HG02970 (cell line): Measurements from ENCODE around the gene GATA3.

Experiments used
- ATAC-seq: cut with Tn5 transposase; IDR thresholded peaks from one replicate; pipeline ENCODE4 v1.9.1; 2021; ENCODE audit warnings: mild to moderate bottlenecking, moderate library complexity, moderate number of reproducible peaks; ENCODE audit not compliant: unreplicated experiment, low FRiP score

GATA3 gene

DNA sequence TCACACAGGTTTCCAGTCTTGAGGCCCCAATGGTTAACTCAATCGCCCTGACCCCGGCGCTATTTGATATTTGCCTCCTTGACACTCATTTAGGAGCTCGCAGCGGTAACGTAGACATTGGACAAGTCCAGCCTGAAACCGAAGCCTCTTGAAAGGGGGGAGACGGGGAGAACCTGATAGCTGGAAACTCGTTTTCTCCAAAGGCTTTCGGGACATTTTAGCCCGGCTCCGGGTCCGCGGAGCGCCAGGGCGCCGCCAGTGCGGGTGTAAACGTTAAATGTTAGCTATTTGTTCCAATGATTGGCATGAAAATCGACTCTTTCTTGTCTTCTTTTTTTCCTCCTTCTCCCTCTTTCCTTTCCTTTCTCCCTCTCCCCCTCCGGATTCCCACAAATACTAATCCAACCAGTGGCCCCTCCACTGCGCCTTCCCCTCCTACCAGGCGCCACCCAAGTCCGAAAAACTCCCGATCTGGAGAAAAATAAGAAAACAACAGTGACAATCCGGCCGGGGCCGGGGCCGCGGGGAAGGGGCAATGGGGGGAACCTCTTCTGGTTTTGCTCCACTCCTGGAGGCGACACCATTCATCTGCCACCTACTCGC, 17.2 kb upstream of the GATA3 start:
- ATAC-seq = no peak

DNA sequence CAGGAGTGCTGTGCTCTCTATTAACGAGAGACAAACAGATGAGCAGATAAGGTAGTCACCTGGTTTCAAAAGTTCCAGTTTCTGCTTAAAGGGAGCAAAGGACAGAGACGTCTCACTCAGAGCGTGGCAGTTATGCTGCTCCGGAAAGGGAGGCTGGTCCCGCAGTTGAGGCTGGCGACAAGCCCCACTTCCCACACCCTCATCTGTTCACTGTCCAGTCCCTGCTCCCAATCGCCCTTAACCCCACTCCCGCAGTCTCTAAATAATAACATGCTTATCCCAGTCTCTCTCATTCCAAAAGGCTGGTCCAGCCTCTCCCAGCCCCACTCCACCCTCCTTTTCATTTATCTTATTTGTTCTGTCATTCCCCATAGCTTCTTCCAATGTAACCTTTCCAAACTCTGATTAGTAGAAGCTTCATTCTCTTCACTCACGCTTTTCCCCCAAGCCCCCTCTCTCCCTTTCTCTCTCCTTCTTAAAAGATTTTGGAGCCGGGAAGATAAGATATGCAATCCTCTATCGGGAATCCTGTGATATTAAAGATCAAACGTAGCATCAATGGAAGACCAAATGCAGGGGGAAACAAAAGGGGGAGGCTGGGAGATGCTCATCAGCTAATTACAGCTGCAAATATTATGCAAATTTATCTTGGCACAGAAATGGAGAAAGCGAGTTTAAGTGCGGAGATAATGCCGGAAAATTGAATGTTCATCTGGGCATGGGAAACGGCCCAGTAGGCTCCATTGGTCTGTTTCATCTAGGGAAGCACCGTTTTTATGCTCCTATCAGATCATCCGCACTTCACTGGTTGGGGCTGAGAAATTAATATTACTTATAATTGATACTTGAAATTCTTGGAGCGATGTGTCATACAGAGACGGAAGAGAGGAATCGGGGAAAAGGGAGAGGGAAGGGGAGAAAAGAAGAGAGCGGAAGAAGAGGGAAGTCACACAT, 16.3 kb upstream of the GATA3 start:
- ATAC-seq = no peak

- no peak for ATAC-seq
Observed at GRCh38 chr10:8039321-8039881, 15.1 kb upstream of the GATA3 start.

GRCh38 chr10:8040651-8041050, 13.8 kb upstream of the GATA3 start:
- ATAC-seq = no peak

DNA sequence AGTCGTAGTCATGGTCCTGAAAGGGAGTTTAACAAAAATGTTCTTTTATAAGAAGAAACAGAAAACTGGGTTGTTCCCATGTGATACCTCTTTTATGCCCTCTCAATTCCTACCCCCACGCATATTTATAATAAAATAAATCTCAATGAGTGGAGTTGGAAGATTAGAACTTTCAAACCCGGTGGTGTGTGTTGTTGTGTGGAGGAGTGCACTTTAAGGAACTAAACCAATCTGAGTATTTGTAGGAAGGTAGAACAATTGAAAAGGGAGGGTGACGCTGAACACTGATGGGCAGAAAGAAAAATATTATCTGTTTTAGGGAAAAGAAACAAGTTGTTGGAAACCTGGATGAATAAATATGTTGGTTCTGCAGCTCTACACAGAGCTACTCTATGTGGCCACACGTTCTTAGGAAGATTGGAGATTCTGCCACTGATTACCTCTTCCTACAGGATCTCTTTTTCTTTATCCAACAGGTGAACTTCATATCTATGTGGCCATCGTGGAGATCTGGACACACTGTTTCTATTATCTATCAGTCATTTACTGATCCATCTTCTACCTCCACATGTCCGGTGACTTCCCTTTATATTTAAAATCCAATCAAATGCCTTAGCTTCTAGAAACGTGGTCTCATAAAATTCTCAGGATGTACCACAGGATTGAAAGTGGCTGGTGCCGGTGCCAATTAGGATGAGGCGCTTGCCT, 13.1 kb upstream of the GATA3 start:
- no peak for ATAC-seq

- ATAC-seq = no peak
Observed at GRCh38 chr10:8041992-8042720, 12.3 kb upstream of the GATA3 start.

DNA sequence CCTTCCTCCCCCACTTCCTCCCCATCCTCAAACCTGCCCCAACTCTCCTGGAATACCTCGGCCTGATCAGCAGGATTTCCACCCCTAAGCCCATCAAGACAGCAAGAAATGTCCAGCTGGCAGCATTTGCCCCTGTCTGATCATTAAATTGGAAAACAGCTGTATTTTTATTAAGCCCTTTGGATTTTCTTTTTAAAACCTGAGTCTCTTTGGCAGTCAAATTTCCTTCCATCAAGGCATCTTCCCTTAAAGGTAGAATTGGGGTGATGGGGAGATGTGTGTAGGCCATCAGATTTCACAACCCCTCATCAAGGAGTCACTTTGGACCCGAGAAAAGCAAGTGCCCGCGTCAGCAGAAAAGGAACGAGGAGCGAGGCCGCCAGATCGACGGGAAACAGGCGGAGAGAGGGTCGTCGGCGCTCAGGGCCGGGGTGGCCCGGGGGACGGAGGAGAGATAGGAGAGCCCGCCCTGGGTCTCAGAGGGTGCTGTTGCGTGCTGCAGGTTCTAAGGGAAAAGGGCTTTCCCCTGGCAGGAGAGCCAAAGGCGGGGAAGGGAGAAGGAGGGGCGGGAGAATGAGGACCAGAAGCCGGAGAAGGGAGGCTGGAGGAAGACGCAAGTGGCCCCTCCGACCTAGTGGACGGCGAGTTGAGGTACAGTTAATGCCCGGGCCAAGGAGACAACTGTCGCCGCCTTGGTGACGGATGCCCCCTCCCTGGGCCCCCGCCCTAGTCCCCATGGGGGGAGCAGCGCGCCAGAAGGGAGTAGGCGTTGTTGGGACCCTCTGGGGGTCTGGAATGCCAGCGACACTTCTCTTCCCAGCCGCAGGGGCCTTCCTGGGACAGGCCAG, 11.5 kb upstream of the GATA3 start:
- no peak for ATAC-seq

- no peak for ATAC-seq
Observed at GRCh38 chr10:8043569-8044306, 10.8 kb upstream of the GATA3 start.

GRCh38 chr10:8044331-8044907, 10.1 kb upstream of the GATA3 start:
- no peak for ATAC-seq

DNA sequence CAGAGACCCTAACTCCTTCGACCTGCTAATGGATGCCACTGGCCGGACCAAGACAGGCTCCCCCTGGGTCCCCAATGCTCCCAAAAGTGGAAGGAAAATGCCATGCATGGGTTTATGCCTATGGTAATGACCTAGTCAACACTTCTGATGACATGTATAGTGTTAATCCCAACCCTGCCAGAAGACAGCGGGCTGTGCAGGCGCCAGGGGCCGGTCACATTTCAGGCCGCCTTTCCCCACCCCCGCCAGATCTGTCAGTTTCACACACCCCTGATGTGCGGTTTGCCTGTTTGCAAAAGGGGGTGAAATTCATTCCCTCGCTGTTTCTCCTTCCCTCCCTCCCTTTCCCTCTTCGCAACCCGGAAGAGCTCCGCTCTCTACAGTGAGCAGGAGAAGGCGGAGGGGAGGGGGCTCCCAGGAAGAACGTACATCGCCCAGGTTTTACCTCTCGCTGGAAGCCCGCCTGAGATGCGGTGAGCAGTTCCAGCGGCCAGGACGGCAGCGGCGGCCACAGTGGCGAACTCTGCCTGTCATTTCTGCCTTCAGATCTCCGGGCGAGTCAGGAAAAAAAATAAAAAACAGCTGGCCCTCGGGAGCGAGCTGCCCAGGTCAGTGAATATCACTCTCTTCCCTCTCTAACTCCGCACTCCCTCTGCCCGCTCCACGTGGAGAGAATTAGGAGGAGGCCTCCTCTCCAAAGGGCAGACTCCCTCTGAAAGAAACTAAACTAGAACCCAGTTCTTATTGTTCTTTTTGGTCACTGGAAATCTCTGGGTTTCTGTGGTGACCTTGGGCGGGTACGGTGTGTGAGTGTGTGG, 9.4 kb upstream of the GATA3 start:
- ATAC-seq = no peak

DNA sequence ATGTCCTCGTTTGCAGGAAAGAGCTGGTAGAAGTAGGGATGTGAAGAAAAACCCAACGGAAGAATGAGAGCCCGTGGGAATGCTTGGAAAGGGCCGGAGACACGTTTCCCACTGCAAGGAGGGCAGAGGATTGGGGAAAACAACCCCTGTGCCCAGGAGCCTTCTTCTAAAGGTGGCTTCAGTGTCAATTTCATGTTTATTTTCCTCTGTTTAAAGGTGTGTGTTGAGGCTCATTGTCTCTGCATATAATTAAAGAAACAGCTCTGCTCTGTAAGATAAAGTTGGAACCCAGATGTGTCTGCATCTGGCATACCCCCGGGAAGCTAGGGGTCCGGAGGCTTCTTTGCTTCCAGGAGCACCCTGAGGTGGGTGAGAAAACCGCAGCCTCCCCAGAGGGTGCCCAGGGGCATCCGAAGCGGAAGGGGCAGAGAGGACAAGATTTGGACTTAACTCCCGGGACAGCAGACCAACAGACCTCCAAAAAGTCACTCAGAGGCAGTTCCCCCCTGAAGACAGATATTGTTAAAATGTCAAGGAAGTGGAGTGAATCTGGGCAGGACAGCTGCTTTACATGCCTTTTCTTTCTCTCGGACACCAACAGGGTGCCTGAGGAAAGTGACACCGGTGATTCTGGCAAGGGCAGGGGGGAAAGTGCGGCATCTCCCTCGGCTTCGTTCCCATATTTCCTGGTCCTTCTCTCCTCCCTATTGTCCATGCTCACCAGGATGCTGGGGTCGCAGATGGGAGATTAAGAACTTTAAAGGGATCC, 8.6 kb upstream of the GATA3 start:
- no peak for ATAC-seq

DNA sequence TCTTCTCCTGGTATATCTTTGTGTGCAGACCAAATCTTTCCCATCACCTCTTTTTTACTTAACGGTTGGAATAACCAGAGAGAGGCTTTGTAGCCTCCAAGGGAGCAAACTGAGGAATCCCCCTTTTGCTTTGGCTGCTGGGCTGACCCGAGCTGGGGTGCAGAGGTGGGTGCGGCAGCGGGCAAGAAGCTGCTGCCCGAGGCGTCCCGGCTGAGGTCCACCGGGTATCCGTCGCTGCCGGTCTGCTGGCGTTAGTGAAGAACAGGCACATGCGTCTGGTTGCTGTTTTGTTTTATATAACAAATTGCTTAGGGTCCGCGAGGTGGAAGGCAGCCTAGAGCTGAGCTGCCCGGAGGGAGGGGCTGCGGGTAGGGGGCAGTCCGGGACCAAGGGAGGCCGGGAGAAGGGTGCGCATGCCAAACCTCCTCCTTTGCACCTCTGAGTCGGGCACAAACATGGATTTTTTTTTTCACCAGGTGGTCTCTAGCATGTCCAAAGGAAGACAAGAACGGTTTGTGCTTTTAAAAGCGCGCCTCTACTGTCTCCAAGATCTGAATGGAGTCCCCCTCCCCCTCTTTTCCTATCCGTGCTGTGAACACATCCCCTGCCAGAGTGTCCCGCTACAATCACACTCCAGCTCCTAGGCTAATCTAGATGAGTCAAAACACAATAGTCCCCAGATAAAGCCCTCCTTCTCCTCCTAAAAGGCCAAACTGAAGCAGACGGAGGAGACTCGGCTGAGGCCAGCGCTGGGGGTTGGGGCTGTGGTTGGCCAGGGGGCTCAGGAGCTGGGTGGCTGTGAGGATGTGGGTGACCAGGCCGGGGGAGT, 6.8 kb upstream of the GATA3 start:
- no peak for ATAC-seq

- ATAC-seq = no peak
Observed at GRCh38 chr10:8048281-8049008, 6.0 kb upstream of the GATA3 start.

GRCh38 chr10:8049045-8049864, 5.2 kb upstream of the GATA3 start:
- ATAC-seq = no peak
